Mammary epithelial cell (primary cell): ENCODE results near the gene ZFP69B.

Experiments
- CTCF ChIP-seq, 2 donors: IDR thresholded peaks in 1 of 2; conservative IDR thresholded peaks in 1 of 2; 2 replicates each; pipeline ENCODE4 v1.5.1; 2011 to 2012; ENCODE audit warnings: inconsistent platforms in 2 of 2, low read length in 2 of 2, mild to moderate bottlenecking in 2 of 2, control low read depth in 1 of 2, low read depth in 1 of 2; ENCODE audit not compliant: insufficient read depth in 1 of 2; ENCODE audit errors: extremely low read depth in 1 of 2
- EZH2 ChIP-seq: IDR thresholded peaks from 2 replicates; pipeline ENCODE4 v1.6.1; 2012; ENCODE audit warnings: low read length, inconsistent platforms, borderline replicate concordance

GRCh38 chr1:40423264-40423642, 27.0 kb upstream of the ZFP69B start:
- no peak for TF ChIP-seq EZH2
- no peak for TF ChIP-seq CTCF (conservative IDR thresholded peaks at IDR 0.05 in 1 of 2, IDR thresholded peaks at IDR 0.05 in 1 of 2; ENCODE audit: extremely low read depth in 1 of 2, insufficient read depth in 1 of 2, low read depth in 1 of 2, low read length in 2 of 2)
